DMS53 treated with DMSO at 0.1 percent for 48 hours (cell line): ENCODE measurements around the gene ATF7.
"Not testable (repeated sequence)": the region's sequence is repeated elsewhere in the genome, so short reads cannot be mapped to it uniquely, and the experiment has no call there.

Source experiments
- DNase-seq: peaks from one replicate; lab custom pipeline; 2025; ENCODE audit not compliant: unreplicated experiment; lab: John Stamatoyannopoulos, UW

The ATF7 gene

DNA sequence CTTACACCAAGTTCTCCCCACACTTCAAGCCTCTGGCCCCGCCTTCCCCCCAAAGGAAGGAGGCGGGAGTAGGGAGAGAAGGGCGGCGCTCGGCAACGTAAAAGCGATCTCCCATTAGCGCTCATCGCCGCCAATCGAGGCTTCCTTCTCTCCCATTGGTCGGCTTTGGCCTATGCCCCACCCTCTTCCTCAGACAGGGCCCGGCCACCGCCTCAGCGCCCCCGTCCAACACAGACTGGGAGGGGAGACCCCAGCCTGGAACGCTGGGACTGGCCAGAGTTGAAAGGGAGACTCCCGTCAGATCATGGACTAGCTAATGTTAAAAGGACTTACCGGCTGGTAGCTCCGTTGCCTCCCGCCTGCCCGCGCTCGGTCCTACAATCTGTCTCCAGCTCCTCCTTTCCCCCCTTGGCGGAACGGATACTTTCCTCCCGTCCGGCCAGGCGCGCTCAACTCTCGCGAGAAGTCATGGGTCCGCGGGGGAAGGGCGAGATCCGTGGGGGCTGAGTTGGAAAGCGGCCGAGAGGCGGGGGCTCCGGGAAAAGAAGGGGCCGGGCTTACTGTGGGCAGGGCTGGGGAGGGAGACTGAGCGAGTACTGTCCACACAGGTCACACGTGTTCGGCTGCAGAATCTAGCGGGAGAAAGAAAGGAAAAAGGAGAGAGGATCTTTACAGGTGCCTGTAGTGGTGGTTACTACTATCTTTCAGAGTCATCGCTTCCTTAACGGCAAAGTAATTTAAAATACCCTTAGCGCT, at the start of gene ATF7:
Gene ATF7 (minus strand): TSS at position 437 of the 756 bp plus-strand sequence. CDS start 25,382 bp downstream, outside the sequence.
- peak; percentile 96 for DNase-seq

DNA sequence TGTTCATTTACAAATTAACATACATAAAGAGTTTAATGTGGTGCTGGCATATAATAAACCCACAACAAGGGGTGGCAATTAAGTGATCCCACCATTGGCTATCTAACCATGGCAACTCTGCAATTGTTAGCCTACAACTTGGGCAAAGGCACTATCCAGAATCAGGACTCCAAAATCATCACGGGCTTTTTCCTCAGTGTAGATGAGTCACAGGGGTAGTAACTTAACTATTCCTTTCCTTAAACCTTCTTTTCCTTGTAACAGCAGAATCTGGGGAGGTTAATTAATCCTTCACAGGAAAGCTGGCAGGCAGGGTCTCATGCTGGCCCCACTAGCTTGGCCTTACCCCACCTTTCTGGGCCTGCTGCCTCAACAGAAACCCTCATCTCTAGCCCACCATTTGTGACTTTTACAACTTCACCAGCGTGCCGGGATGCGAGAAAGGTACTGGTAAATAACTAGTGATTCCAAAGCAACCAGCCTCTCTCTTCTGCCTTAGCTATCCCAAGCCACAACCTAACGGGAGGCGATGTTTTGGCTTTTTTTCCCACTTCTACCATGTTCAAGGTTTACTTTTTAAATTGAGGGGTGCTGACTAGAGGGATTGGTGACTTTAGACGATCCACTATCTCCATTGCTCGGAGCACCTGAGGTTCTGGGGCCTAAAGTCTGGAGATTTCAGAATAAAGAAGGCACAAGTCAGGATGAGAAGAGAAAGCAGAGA, 49.0 kb upstream of the ATF7 start:
- DNase-seq = no peak

GRCh38 chr12:53670971-53671370, 44.8 kb upstream of the ATF7 start:
- DNase-seq = no peak

GRCh38 chr12:53670308-53670707, 44.1 kb upstream of the ATF7 start:
- DNase-seq = no peak

- no peak for DNase-seq
Observed at GRCh38 chr12:53667080-53667479, 40.9 kb upstream of the ATF7 start.

DNA sequence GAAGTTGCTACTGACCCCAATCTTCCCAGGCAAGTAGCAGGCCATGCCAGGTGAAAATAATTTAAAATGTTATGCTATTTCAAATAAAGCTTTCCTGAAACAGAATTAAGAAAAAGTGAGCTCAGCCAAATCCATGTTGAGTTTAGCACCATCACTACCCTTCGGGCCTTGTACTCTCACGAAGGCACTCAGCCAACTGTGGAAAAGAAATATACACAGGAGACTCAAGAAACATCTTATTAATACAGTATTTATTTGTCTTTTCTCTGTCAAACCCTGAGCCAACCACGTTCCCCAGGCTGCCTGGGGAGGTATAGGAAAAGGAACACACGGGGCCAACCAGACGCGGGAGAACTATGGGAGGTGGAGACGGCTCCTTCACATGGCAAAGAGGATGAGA, 38.8 kb upstream of the ATF7 start:
- DNase-seq = no peak

GRCh38 chr12:53664191-53664590, 38.0 kb upstream of the ATF7 start:
- DNase-seq = no peak

GRCh38 chr12:53660041-53660440, 33.9 kb upstream of the ATF7 start:
- no peak for DNase-seq

DNA sequence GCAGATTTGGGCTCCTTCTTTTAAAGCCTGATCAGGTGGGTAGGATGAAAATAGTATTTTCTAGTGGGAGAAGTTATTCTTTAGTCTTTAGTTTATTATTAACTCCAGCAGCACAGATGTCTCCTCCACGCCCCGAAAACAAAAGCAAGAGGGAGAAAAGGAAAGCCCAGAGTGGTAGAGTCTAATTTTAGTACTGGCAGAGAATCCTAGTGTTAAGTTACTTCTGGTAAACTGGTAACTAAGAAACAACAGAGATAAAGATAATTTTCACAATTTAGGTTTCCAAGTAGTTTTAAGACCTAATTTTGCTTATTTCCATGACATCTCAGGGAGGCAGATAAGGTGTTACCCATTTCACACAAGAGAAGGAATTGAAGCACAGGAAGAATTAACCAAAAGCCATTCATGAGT, 33.4 kb upstream of the ATF7 start:
- no peak for DNase-seq

GRCh38 chr12:53659011-53659551, 32.9 kb upstream of the ATF7 start:
- peak; percentile 56 for DNase-seq

DNA sequence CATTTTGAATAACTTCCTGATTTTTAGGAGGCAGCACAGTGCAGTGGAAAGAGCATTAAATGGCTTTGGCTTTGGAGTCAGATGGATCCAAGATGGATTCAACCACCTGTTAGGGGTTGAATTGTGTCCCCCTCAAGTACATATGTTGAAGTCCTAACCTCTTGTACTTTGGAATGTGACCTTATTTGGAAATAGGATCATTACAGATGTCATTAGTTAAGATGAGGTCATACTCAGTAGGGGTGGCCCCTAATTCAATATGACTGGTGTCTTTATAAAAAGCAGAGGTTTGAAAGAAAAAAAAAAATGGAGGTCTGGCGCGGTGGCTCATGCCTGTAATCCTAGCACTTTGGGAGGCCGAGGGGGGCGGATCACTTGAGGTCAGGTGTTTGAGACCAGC, 30.9 kb upstream of the ATF7 start:
- no peak for DNase-seq

GRCh38 chr12:53653595-53653994, 27.4 kb upstream of the ATF7 start:
- DNase-seq = no peak

- no peak for DNase-seq
Observed at GRCh38 chr12:53652366-53652765, 26.2 kb upstream of the ATF7 start.

GRCh38 chr12:53651737-53652136, 25.6 kb upstream of the ATF7 start:
- no peak for DNase-seq

GRCh38 chr12:53646300-53646699, 20.1 kb upstream of the ATF7 start:
- DNase-seq = not testable (repeated sequence)

DNA sequence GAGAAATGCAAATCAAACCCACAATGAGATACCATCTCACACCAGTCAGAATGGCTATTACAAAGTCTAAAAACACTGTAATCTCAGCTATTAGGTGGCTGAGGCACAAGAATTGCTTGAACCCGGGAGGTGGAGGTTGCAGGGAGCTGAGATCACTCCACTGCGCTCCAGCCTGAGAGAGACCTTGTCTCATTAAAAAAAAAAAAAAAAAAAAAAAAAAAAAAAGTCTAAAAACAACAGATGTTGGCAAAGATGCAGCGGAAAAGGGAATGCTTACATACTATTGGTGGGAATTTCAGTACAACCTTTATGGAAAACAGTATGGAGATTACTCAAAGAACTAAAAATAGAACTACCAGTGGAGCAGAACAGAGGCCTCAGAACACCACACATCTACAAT, 19.0 kb upstream of the ATF7 start:
- no peak for DNase-seq

DNA sequence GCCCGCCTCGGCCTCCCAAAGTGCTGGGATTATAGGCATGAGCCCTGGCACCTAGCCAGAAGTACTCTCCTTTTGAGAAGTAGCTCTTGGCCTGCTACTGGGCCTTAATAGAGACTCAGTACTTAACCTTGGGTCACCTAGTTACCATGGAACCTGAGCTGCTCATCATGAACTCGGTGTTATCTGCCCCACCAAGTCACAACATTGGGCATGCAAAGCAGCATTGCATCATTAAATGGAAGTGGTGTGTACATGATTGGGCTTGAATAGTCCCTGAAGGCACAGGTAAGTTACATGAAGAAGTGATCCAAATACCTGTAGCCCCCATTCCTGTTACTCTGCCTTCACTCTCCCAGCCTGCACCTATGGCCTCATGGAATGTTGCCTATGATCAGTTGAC, 18.0 kb upstream of the ATF7 start:
- DNase-seq = no peak

GRCh38 chr12:53643232-53643979, 17.2 kb upstream of the ATF7 start:
- DNase-seq = no peak

DNA sequence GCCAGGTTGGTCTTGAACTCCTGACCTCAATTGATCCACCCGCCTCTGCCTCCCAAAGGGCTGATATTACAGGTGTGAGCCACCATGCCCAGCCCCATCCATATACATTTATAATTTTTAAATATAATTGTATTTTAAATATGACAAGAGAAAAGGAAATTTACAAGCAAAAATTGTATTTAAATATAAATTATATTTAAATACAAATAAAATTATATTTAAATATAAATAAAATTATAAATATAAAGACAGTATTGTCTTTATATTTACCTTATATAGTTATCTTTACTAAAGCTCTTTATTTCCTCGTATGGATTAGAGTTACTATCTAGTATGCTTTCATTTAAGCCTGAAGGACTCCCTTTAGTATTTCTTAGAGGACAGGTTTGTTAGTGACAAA, 11.9 kb upstream of the ATF7 start:
- DNase-seq = no peak

- no peak for DNase-seq
Observed at GRCh38 chr12:53636641-53637040, 10.5 kb upstream of the ATF7 start.

GRCh38 chr12:53635708-53636107, 9.5 kb upstream of the ATF7 start:
- DNase-seq = not testable (repeated sequence)

GRCh38 chr12:53631721-53632120, 5.5 kb upstream of the ATF7 start:
- no peak for DNase-seq
